Lower leg skin (tissue), 3 donors: ENCODE data around the gene CDK3.

ENCODE experiments used
- CTCF ChIP-seq, 3 donors: fragments of 450-650 bp; IDR thresholded peaks; one replicate each; pipeline ENCODE4 v1.5.1; 2016; ENCODE audit warnings: antibody characterized with exemption in 3 of 3, mild to moderate bottlenecking in 3 of 3, moderate library complexity in 2 of 3
- POLR2A ChIP-seq, 2 donors: fragments of 450-650 bp; IDR thresholded peaks; one replicate each; pipeline ENCODE4 v1.6.1; 2016 to 2017; ENCODE audit warnings: antibody characterized with exemption in 2 of 2, mild to moderate bottlenecking in 1 of 2, moderate library complexity in 1 of 2

- TF ChIP-seq CTCF (IDR thresholded peaks at IDR 0.05) (no peak), POLR2A (IDR thresholded peaks at IDR 0.05) (no peak)
These were observed 49.3 kb downstream of the CDK3 start for GRCh38 chr17:76049836-76050537.
